ENCODE results near the gene TMTC1.

- TF ChIP-seq CTCF (IDR thresholded peaks at IDR 0.05), result no peak
- no peak for TF ChIP-seq POLR2A (IDR thresholded peaks at IDR 0.05)
These were observed 5.2 kb downstream of the TMTC1 start for GRCh38 chr12:29778531-29778930.
